Endothelial cell of umbilical vein (primary cell): Measurements from ENCODE around the gene CPTP. TPM values are rescaled to one million over a fixed set of nuclear protein-coding genes. Genes with fewer than 3 reads are reported as not detected.

Experiments used
- BruUV-seq: library from RNA; stranded (reverse); fragments of 400-500 nt; replicated peaks from 2 replicates; lab custom pipeline; 2021; lab: Mats Ljungman, UMichigan
- CTCF ChIA-PET: fragments of 300-600, 350-600 bp; sonication (Branson Sonifier 250); formaldehyde crosslinking; loops from one replicate; lab custom pipeline; 2021; ENCODE audit warnings: antibody characterized with exemption, inconsistent platforms; lab: Charles Lee
- POLR2A ChIA-PET: fragments of 300-600, 350-600 bp; sonication (Branson Sonifier 250); formaldehyde crosslinking; loops from one replicate; lab custom pipeline; 2021; ENCODE audit warnings: antibody characterized with exemption, inconsistent platforms; lab: Charles Lee
- DNase-seq: peaks from one replicate; pipeline ENCODE4 v3.0.0-alpha.2; 2011; ENCODE audit warnings: low read depth, low spot score
- FAIRE-seq: peaks from 2 replicates; lab custom pipeline; 2011; peaks lifted over from hg19 to GRCh38; lab: Jason Lieb, UNC
- H2AFZ ChIP-seq: 2 replicates; pipeline ENCODE4 v1.6.0; 2012; ENCODE audit warnings: low read depth, low read length, control low read depth, inconsistent platforms
- H3K27ac ChIP-seq: 2 replicates; pipeline ENCODE4 v1.5.1; 2011; ENCODE audit warnings: low read depth, mild to moderate bottlenecking, control low read depth, low read length, moderate library complexity; ENCODE audit not compliant: insufficient read depth
- H3K27me3 ChIP-seq, 2 experiments: 2 replicates each; pipeline versions ENCODE4 v1.6.0 to v1.6.1; 2011; ENCODE audit warnings: low read length in 2 of 2, mixed read lengths in 1 of 2; ENCODE audit not compliant: control insufficient read depth in 2 of 2, insufficient read depth in 2 of 2
- H3K36me3 ChIP-seq, 2 experiments: 2 replicates in 1 of 2; 3 replicates in 1 of 2; pipeline ENCODE4 v1.5.1; 2011; ENCODE audit warnings: low read length in 2 of 2, mild to moderate bottlenecking in 1 of 2, moderate library complexity in 1 of 2; ENCODE audit not compliant: control insufficient read depth in 2 of 2, insufficient read depth in 2 of 2; ENCODE audit errors: extremely low read depth in 1 of 2
- H3K4me1 ChIP-seq: 3 replicates; pipeline ENCODE4 v1.5.1; 2011; ENCODE audit warnings: mild to moderate bottlenecking, low read length; ENCODE audit not compliant: control insufficient read depth, insufficient read depth; ENCODE audit errors: extremely low read depth
- H3K4me2 ChIP-seq: 2 replicates; pipeline ENCODE4 v1.6.1; 2011; ENCODE audit warnings: low read length, control low read depth, mixed read lengths; ENCODE audit not compliant: insufficient read depth
- H3K4me3 ChIP-seq, 3 experiments: fragments of 200-600 bp in 1 of 3; sonication (generic), shearing (Covaris generic) in 1 of 3; replicated peaks in 1 of 3; 2 replicates each; pipeline ENCODE4 v1.5.1; 2011 to 2016; ENCODE audit warnings: control low read depth in 3 of 3, low read length in 3 of 3, mild to moderate bottlenecking in 2 of 3, inconsistent platforms in 1 of 3, low read depth in 1 of 3, moderate library complexity in 1 of 3; ENCODE audit not compliant: insufficient read depth in 1 of 3
- H3K79me2 ChIP-seq: 2 replicates; pipeline ENCODE4 v1.6.0; 2012; ENCODE audit warnings: low read length, inconsistent platforms; ENCODE audit not compliant: control insufficient read depth, insufficient read depth
- H3K9ac ChIP-seq: replicated peaks from 2 replicates; pipeline ENCODE3; 2011; ENCODE audit warnings: low read length, control low read depth; ENCODE audit not compliant: insufficient read depth; ENCODE audit errors: extremely low read depth
- H3K9me1 ChIP-seq: replicated peaks from 3 replicates; pipeline ENCODE4 v1.6.0; 2011; ENCODE audit warnings: mild to moderate bottlenecking, low read length; ENCODE audit not compliant: control insufficient read depth, insufficient read depth; ENCODE audit errors: extremely low read depth
- H3K9me3 ChIP-seq: replicated peaks from 2 replicates; pipeline ENCODE4 v1.5.1; 2012; ENCODE audit warnings: low read length, inconsistent platforms; ENCODE audit not compliant: control insufficient read depth, insufficient read depth
- H4K20me1 ChIP-seq: replicated peaks from 2 replicates; pipeline ENCODE3; 2011; ENCODE audit warnings: mild to moderate bottlenecking, low read length; ENCODE audit not compliant: control insufficient read depth, insufficient read depth; ENCODE audit errors: extremely low read depth
- EZH2 ChIP-seq: IDR thresholded peaks from 2 replicates; pipeline ENCODE4 v1.6.1; 2012; ENCODE audit warnings: borderline replicate concordance, low read depth, mild to moderate bottlenecking, moderate library complexity, low read length, inconsistent platforms; ENCODE audit not compliant: severe bottlenecking
- FOS ChIP-seq: IDR thresholded peaks from 2 replicates; pipeline ENCODE4 v1.6.1; 2011; ENCODE audit warnings: mild to moderate bottlenecking, low read length, moderate library complexity, borderline replicate concordance; ENCODE audit not compliant: insufficient read depth
- GATA2 ChIP-seq: IDR thresholded peaks from 2 replicates; pipeline ENCODE4 v1.7.0; 2011; ENCODE audit warnings: low read depth, mild to moderate bottlenecking, moderate library complexity, mixed read lengths, low read length; ENCODE audit not compliant: insufficient read length, insufficient read depth
- JUN ChIP-seq: IDR thresholded peaks from 2 replicates; pipeline ENCODE4 v1.6.1; 2011; ENCODE audit warnings: borderline replicate concordance, low read depth; ENCODE audit not compliant: insufficient read length, insufficient read depth
- MYC ChIP-seq: IDR thresholded peaks from one replicate; pipeline ENCODE4 v1.6.1; 2011; ENCODE audit warnings: mild to moderate bottlenecking, low read depth, low read length
- POLR2A ChIP-seq: IDR thresholded peaks from 2 replicates; pipeline ENCODE4 v1.6.1; 2012; ENCODE audit warnings: low read depth, mild to moderate bottlenecking, control low read depth, low read length
- POLR2AphosphoS5 ChIP-seq: IDR thresholded peaks from 2 replicates; pipeline ENCODE4 v1.6.1; 2012; ENCODE audit warnings: low read depth, mild to moderate bottlenecking, control low read depth, low read length, moderate library complexity; ENCODE audit not compliant: insufficient read depth
- dilution Hi-C: fragments of 300-500 bp; cut with MboI; formaldehyde crosslinking; loops from one replicate; pipeline ENCODE4 v1.15.0; 2019; ENCODE audit warnings: low sequenced_read_pairs; ENCODE audit not compliant: extremely low pct_ligation_motif_present
- intact Hi-C: fragments of 100-400 bp; cut with micrococcal nuclease; formaldehyde crosslinking; loops from one replicate; pipeline ENCODE4 v1.10.0; 2022
- polyA plus RNA-seq, 4 experiments: library from polyadenylated mRNA; depleted of rRNA in 3 of 4; stranded (reverse) in 3 of 4; unstranded in 1 of 4; fragments of >200 nt; gene quantifications; 2 replicates each; pipeline versions ENCODE4 v1.2.1 to v1.2.3, GENCODE V29; 2011 to 2012; ENCODE audit warnings: missing spikeins in 1 of 4
- total RNA-seq: library from RNA; stranded (reverse); gene quantifications from 2 replicates; pipeline ENCODE4 v1.2.3, GENCODE V29; 2021
- TF ChIP-seq, protein P1 (sequence below): IDR thresholded peaks from 2 replicates; pipeline ENCODE4 v1.6.1; 2011; ENCODE audit not compliant: insufficient read depth, insufficient read length
- TF ChIP-seq, protein P2 (sequence below), 2 donors: IDR thresholded peaks; 1 replicate in 1 of 2; 2 replicates in 1 of 2; pipeline ENCODE4 v1.5.1; 2011; ENCODE audit warnings: low read length in 2 of 2, mild to moderate bottlenecking in 2 of 2, moderate library complexity in 2 of 2, control low read depth in 1 of 2, inconsistent platforms in 1 of 2, low read depth in 1 of 2; ENCODE audit not compliant: insufficient read depth in 1 of 2; ENCODE audit errors: extremely low read depth in 1 of 2

Gene CPTP
- total and polyA plus RNA-seq, 2 donors (not counting 3 experiments of a cell fraction or from before 2014, with no cell fraction given) = 20.9 to 29.5 TPM

DNA sequence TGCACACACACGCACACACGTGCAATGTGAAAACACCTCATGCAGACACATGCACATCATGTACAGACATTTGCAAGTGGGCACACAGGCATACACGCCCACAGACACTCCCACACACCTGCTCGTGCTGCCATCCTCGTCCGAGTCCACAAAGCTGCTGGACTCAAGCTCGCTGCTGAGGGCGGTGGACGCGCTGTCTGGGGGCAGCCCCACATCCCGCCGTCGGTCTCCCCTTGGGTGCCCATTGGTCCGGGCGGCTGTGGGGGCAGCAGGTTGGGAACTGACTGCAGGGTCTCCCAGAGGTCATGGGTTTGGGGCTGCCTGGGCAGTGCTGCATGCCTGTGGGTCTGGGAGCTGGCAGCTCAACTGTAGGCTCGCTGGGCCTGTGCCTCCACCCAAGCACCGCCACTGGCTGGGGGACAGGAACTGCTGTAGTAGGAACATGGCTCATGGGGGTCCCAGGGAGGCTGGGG is 17.0 kb downstream of the CPTP start:
- FAIRE-seq (no peak), DNase-seq (no peak)
- peaks cover 0 to 17% of the 10 kb centered on the region in 2 experiments for H3K36me3 ChIP-seq
- H3K4me3 ChIP-seq = no peak overlapping the region
- no peaks in the 10 kb centered on the region for H3K9me1 ChIP-seq
- no peaks in the 10 kb centered on the region for H3K9me3 ChIP-seq
- CTCF ChIA-PET = no interaction called here
- POLR2A ChIA-PET = no interaction called here
- H3K79me2 ChIP-seq = peaks cover 16% of the 10 kb centered on the region
- no peaks in the 10 kb centered on the region for H4K20me1 ChIP-seq
- H3K27ac ChIP-seq = no peak overlapping the region
- no TSS peak for BruUV-seq
- intact Hi-C loops = no loop called here
- no peak overlapping the region for H3K9ac ChIP-seq
- H3K4me1 ChIP-seq = no peaks in the 10 kb centered on the region
- no peak overlapping the region for H3K4me2 ChIP-seq
- dilution Hi-C loops = no loop called here
- TF ChIP-seq JUN = no peak
- TF ChIP-seq, protein P1, sequence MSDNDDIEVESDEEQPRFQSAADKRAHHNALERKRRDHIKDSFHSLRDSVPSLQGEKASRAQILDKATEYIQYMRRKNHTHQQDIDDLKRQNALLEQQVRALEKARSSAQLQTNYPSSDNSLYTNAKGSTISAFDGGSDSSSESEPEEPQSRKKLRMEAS = no peak
- TF ChIP-seq, protein P2, sequence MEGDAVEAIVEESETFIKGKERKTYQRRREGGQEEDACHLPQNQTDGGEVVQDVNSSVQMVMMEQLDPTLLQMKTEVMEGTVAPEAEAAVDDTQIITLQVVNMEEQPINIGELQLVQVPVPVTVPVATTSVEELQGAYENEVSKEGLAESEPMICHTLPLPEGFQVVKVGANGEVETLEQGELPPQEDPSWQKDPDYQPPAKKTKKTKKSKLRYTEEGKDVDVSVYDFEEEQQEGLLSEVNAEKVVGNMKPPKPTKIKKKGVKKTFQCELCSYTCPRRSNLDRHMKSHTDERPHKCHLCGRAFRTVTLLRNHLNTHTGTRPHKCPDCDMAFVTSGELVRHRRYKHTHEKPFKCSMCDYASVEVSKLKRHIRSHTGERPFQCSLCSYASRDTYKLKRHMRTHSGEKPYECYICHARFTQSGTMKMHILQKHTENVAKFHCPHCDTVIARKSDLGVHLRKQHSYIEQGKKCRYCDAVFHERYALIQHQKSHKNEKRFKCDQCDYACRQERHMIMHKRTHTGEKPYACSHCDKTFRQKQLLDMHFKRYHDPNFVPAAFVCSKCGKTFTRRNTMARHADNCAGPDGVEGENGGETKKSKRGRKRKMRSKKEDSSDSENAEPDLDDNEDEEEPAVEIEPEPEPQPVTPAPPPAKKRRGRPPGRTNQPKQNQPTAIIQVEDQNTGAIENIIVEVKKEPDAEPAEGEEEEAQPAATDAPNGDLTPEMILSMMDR (IDR thresholded peaks at IDR 0.05; ENCODE audit: extremely low read depth in 1 of 2, insufficient read depth in 1 of 2, low read depth in 1 of 2, low read length in 2 of 2) = no peak
- TF ChIP-seq POLR2AphosphoS5 = no peak
- no peak for TF ChIP-seq GATA2
- no peak for TF ChIP-seq MYC
- no peak for TF ChIP-seq FOS
- TF ChIP-seq EZH2 = no peak
- TF ChIP-seq POLR2A = no peak
- no peak overlapping the region for H2AFZ ChIP-seq
- no peaks in the 10 kb centered on the region for H3K27me3 ChIP-seq
